H9 (cell line): Measurements from ENCODE around the gene TMEM135. TPM values are rescaled to one million over a fixed set of nuclear protein-coding genes. Genes with fewer than 3 reads are reported as not detected.

Source experiments
- DNase-seq: peaks from one replicate; pipeline ENCODE4 v3.0.0-alpha.2; 2017
- H2AFZ ChIP-seq: one replicate; pipeline ENCODE4 v1.6.1; 2013; ENCODE audit warnings: mild to moderate bottlenecking, low read length, control low read depth, moderate library complexity
- H2AK5ac ChIP-seq: 2 replicates; pipeline ENCODE4 v1.6.1; 2013; ENCODE audit warnings: low read length, control low read depth, mixed read lengths; ENCODE audit not compliant: insufficient read length
- H2BK120ac ChIP-seq: one replicate; pipeline ENCODE4 v1.6.1; 2013; ENCODE audit warnings: low read depth, mild to moderate bottlenecking, low read length, control low read depth, inconsistent platforms; ENCODE audit not compliant: poor library complexity, severe bottlenecking
- H2BK12ac ChIP-seq: 2 replicates; pipeline ENCODE4 v1.6.1; 2013; ENCODE audit warnings: low read length, control low read depth, mixed read lengths, low read depth; ENCODE audit not compliant: insufficient read length
- H2BK15ac ChIP-seq: 2 replicates; pipeline ENCODE4 v1.6.1; 2013; ENCODE audit warnings: low read depth, low read length, control low read depth
- H2BK20ac ChIP-seq: one replicate; pipeline ENCODE4 v1.6.1; 2013; ENCODE audit warnings: low read depth, mild to moderate bottlenecking, low read length, control low read depth, inconsistent platforms; ENCODE audit not compliant: poor library complexity, severe bottlenecking
- H2BK5ac ChIP-seq: 2 replicates; pipeline ENCODE4 v1.6.1; 2013; ENCODE audit warnings: low read length, control low read depth, mixed read lengths; ENCODE audit not compliant: insufficient read length
- H3K14ac ChIP-seq: 2 replicates; pipeline ENCODE4 v1.6.1; 2013; ENCODE audit warnings: low read length, control low read depth; ENCODE audit not compliant: insufficient read depth
- H3K18ac ChIP-seq: 2 replicates; pipeline ENCODE4 v1.6.1; 2013; ENCODE audit warnings: low read depth, mild to moderate bottlenecking, mixed read lengths, low read length, control low read depth; ENCODE audit not compliant: insufficient read length
- H3K23ac ChIP-seq: 2 replicates; pipeline ENCODE4 v1.6.1; 2013; ENCODE audit warnings: low read length, control low read depth, mixed read lengths, low read depth; ENCODE audit not compliant: insufficient read length
- H3K23me2 ChIP-seq: 2 replicates; pipeline ENCODE4 v1.6.1; 2013; ENCODE audit warnings: low read depth, mild to moderate bottlenecking, mixed read lengths, low read length, control low read depth; ENCODE audit not compliant: insufficient read length, poor library complexity, severe bottlenecking
- H3K27ac ChIP-seq: 2 replicates; pipeline ENCODE4 v1.5.1; 2013; ENCODE audit warnings: low read length, control low read depth, mixed read lengths, low read depth; ENCODE audit not compliant: insufficient read length
- H3K27me3 ChIP-seq: 2 replicates; pipeline ENCODE4 v1.6.1; 2013; ENCODE audit warnings: low read length, control low read depth, inconsistent platforms; ENCODE audit not compliant: insufficient read depth
- H3K4ac ChIP-seq: 2 replicates; pipeline ENCODE4 v1.6.1; 2013; ENCODE audit warnings: low read depth, mild to moderate bottlenecking, control low read depth, inconsistent platforms, low read length, moderate library complexity
- H3K4me1 ChIP-seq: 2 replicates; pipeline ENCODE4 v1.6.1; 2013; ENCODE audit warnings: low read length, control low read depth, inconsistent platforms; ENCODE audit not compliant: insufficient read depth
- H3K4me2 ChIP-seq: 2 replicates; pipeline ENCODE4 v1.6.1; 2013; ENCODE audit warnings: low read length, control low read depth, mixed read lengths; ENCODE audit not compliant: insufficient read length, insufficient read depth
- H3K56ac ChIP-seq: 2 replicates; pipeline ENCODE4 v1.6.1; 2013; ENCODE audit warnings: low read depth, mild to moderate bottlenecking, mixed read lengths, low read length, control low read depth; ENCODE audit not compliant: insufficient read length
- H3K79me1 ChIP-seq: 2 replicates; pipeline ENCODE4 v1.6.1; 2013; ENCODE audit warnings: low read depth, mild to moderate bottlenecking, moderate library complexity, low read length, control low read depth, inconsistent platforms; ENCODE audit not compliant: insufficient read depth, poor library complexity, severe bottlenecking
- H3K79me2 ChIP-seq: 2 replicates; pipeline ENCODE4 v1.6.1; 2013; ENCODE audit warnings: low read length, control low read depth, inconsistent platforms; ENCODE audit not compliant: insufficient read depth
- H3K9ac ChIP-seq: 2 replicates; pipeline ENCODE4 v1.6.1; 2013; ENCODE audit warnings: low read length, control low read depth, mixed read lengths; ENCODE audit not compliant: insufficient read length; ENCODE audit errors: extremely low read depth
- H3K9me3 ChIP-seq: one replicate; pipeline ENCODE4 v1.6.1; 2013; ENCODE audit warnings: low read depth, low read length, inconsistent platforms; ENCODE audit not compliant: control insufficient read depth
- H3T11ph ChIP-seq: one replicate; pipeline ENCODE4 v1.6.1; 2013; ENCODE audit warnings: mild to moderate bottlenecking, low read length, control low read depth, inconsistent platforms
- H4K20me1 ChIP-seq: one replicate; pipeline ENCODE4 v1.6.1; 2013; ENCODE audit not compliant: control insufficient read depth, insufficient read length, insufficient read depth
- H4K5ac ChIP-seq: 2 replicates; pipeline ENCODE4 v1.6.1; 2013; ENCODE audit warnings: low read depth, mild to moderate bottlenecking, mixed read lengths, low read length, control low read depth; ENCODE audit not compliant: insufficient read length
- H4K8ac ChIP-seq: replicated peaks from 2 replicates; pipeline ENCODE4 v1.6.1; 2013; ENCODE audit warnings: low read length, control low read depth, mixed read lengths, low read depth; ENCODE audit not compliant: insufficient read length
- H4K91ac ChIP-seq: 2 replicates; pipeline ENCODE4 v1.6.1; 2013; ENCODE audit warnings: low read depth, mild to moderate bottlenecking, moderate library complexity, mixed read lengths, low read length, control low read depth; ENCODE audit not compliant: insufficient read length
- H3K27ac Mint-ChIP-seq, 3 experiments: 2 replicates in 2 of 3; 3 replicates in 1 of 3; pipeline ENCODE4 v1.8.0; 2020 to 2021; ENCODE audit warnings: mixed read lengths in 3 of 3, mild to moderate bottlenecking in 1 of 3, moderate library complexity in 1 of 3
- H3K27me3 Mint-ChIP-seq: 2 replicates; pipeline ENCODE4 v1.8.0; 2021; ENCODE audit warnings: low read depth, mild to moderate bottlenecking, moderate library complexity, mixed read lengths
- H3K36me3 Mint-ChIP-seq, 3 experiments: 2 replicates in 2 of 3; 3 replicates in 1 of 3; pipeline ENCODE4 v1.8.0; 2020 to 2021; ENCODE audit warnings: low read depth in 3 of 3, mixed read lengths in 3 of 3; ENCODE audit not compliant: insufficient read depth in 1 of 3
- H3K4me1 Mint-ChIP-seq, 2 experiments: 2 replicates each; pipeline ENCODE4 v1.8.0; 2020; ENCODE audit warnings: mixed read lengths in 2 of 2
- H3K4me3 Mint-ChIP-seq, 2 experiments: 2 replicates in 1 of 2; 3 replicates in 1 of 2; pipeline ENCODE4 v1.8.0; 2020 to 2021; ENCODE audit warnings: mild to moderate bottlenecking in 2 of 2, mixed read lengths in 2 of 2, moderate library complexity in 1 of 2
- H3K9me3 Mint-ChIP-seq, 2 experiments: 2 replicates in 1 of 2; 3 replicates in 1 of 2; pipeline ENCODE4 v1.8.0; 2020; ENCODE audit warnings: mild to moderate bottlenecking in 2 of 2, mixed read lengths in 2 of 2, moderate library complexity in 1 of 2
- WGBS: extraction: QIAGEN DNeasy Blood & Tissue Kit; methylation state at CpG from one replicate; pipeline ENCODE4 v1.1.7; 2013; ENCODE audit warnings: missing lambda C conversion rate, low lambda C conversion rate, mixed read lengths; ENCODE audit not compliant: insufficient read length; ENCODE audit errors: extremely low coverage; 5-methylcytosine and 5-hydroxymethylcytosine counted together
- total RNA-seq: library from RNA; stranded (reverse); gene quantifications from 2 replicates; pipeline ENCODE4 v1.2.1, GENCODE V29; 2021
- TF ChIP-seq, protein P1 (sequence below): fragments of 200-600 bp; sonication (generic); conservative IDR thresholded peaks from 3 replicates; pipeline ENCODE4 v1.8.0; 2021; ENCODE audit warnings: antibody characterized with exemption, mild to moderate bottlenecking

Gene TMEM135
- total RNA-seq, 1 experiment from 2014 or later: 25.2 TPM

DNA sequence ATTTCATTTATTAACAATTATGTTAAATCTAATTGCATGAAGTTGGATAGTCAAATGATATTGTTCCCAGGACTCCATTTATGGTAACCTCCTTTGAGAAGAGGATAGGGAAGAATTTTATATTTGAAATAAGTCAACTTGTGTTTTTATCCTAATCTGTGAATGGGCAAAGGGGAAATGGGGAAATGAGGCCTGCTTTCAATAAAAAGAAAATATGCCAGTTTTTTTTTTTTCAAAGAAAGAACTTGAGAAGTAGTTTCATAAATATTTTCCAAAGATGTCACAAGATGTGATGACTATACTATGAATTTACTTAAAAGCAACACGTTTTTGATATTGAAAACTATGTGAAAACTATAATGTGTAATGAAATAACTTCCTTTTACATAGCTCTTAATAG lies 201.8 kb downstream of the TMEM135 start:
- H3K9me3 ChIP-seq: no peaks in the 10 kb centered on the region
- H3K4me3 Mint-ChIP-seq: no peak overlapping the region
- H4K20me1 ChIP-seq: no peaks in the 10 kb centered on the region
- no peak overlapping the region for H2AFZ ChIP-seq
- H3K4me1 ChIP-seq: no peaks in the 10 kb centered on the region
- no peaks in the 10 kb centered on the region for H3K79me2 ChIP-seq
- H3K27ac Mint-ChIP-seq: no peak overlapping the region
- H3K27me3 ChIP-seq: no peaks in the 10 kb centered on the region
- no peak overlapping the region for H2BK15ac ChIP-seq
- H3K4me1 Mint-ChIP-seq: no peaks in the 10 kb centered on the region
- no peaks in the 10 kb centered on the region for H3K23me2 ChIP-seq
- no peak overlapping the region for H3K4ac ChIP-seq
- H3K27me3 Mint-ChIP-seq: no peaks in the 10 kb centered on the region
- H4K91ac ChIP-seq: no peak overlapping the region
- H4K5ac ChIP-seq: no peak overlapping the region
- no CpG with 5 or more reads among the region's 1 CpG for WGBS
- no peak overlapping the region for H3K27ac ChIP-seq
- DNase-seq: no peak
- TF ChIP-seq, protein P1, sequence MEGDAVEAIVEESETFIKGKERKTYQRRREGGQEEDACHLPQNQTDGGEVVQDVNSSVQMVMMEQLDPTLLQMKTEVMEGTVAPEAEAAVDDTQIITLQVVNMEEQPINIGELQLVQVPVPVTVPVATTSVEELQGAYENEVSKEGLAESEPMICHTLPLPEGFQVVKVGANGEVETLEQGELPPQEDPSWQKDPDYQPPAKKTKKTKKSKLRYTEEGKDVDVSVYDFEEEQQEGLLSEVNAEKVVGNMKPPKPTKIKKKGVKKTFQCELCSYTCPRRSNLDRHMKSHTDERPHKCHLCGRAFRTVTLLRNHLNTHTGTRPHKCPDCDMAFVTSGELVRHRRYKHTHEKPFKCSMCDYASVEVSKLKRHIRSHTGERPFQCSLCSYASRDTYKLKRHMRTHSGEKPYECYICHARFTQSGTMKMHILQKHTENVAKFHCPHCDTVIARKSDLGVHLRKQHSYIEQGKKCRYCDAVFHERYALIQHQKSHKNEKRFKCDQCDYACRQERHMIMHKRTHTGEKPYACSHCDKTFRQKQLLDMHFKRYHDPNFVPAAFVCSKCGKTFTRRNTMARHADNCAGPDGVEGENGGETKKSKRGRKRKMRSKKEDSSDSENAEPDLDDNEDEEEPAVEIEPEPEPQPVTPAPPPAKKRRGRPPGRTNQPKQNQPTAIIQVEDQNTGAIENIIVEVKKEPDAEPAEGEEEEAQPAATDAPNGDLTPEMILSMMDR: no peak
- no peak overlapping the region for H3K9ac ChIP-seq
- no peak overlapping the region for H3K14ac ChIP-seq
- H2BK5ac ChIP-seq: no peak overlapping the region
- H3K18ac ChIP-seq: no peak overlapping the region
- H3K4me2 ChIP-seq: no peak overlapping the region
- H4K8ac ChIP-seq: no peak overlapping the region
- no peak overlapping the region for H3K56ac ChIP-seq
- peaks cover 0 to 2% of the 10 kb centered on the region in 2 experiments; a peak in 1 of 5 replicates for H3K9me3 Mint-ChIP-seq
- no peak overlapping the region for H2BK120ac ChIP-seq
- H3K23ac ChIP-seq: no peak overlapping the region
- no peak overlapping the region for H2BK20ac ChIP-seq
- no peak overlapping the region for H2BK12ac ChIP-seq
- H3T11ph ChIP-seq: no peak overlapping the region
- no peaks in the 10 kb centered on the region; a peak in 2 of 7 replicates for H3K36me3 Mint-ChIP-seq
- no peak overlapping the region for H2AK5ac ChIP-seq
- no peaks in the 10 kb centered on the region for H3K79me1 ChIP-seq
